GM19467 (cell line): ENCODE results near the gene PSME4.
"Not testable (repeated sequence)": the region's sequence is repeated elsewhere in the genome, so short reads cannot be mapped to it uniquely, and the experiment has no call there.

ENCODE experiments used
- ATAC-seq: cut with Tn5 transposase; IDR thresholded peaks from one replicate; pipeline ENCODE4 v1.9.1; 2021; ENCODE audit warnings: mild to moderate bottlenecking, moderate library complexity; ENCODE audit not compliant: unreplicated experiment

Gene PSME4

GRCh38 chr2:53886406-53887280 lies 84.2 kb downstream of the PSME4 start:
- ATAC-seq = no peak

- ATAC-seq = no peak
These were observed 85.9 kb downstream of the PSME4 start for GRCh38 chr2:53884883-53885282.

GRCh38 chr2:53881986-53882385 lies 88.8 kb downstream of the PSME4 start:
- ATAC-seq = no peak

- no peak for ATAC-seq
These were observed 89.4 kb downstream of the PSME4 start for GRCh38 chr2:53881360-53881759.

- no peak for ATAC-seq
These were observed 90.0 kb downstream of the PSME4 start for GRCh38 chr2:53880756-53881155.

GRCh38 chr2:53877556-53877955 lies 93.2 kb downstream of the PSME4 start:
- ATAC-seq = no peak

GRCh38 chr2:53877112-53877511 lies 93.7 kb downstream of the PSME4 start:
- ATAC-seq = no peak

GRCh38 chr2:53874401-53874950 lies 96.3 kb downstream of the PSME4 start:
- no peak for ATAC-seq

GRCh38 chr2:53867773-53868172 lies 103.0 kb downstream of the PSME4 start:
- no peak for ATAC-seq

GRCh38 chr2:53867169-53867568 lies 103.6 kb downstream of the PSME4 start:
- ATAC-seq = no peak

- no peak for ATAC-seq
These were observed 104.8 kb downstream of the PSME4 start for GRCh38 chr2:53865962-53866361.

GRCh38 chr2:53865264-53865663 lies 105.5 kb downstream of the PSME4 start:
- ATAC-seq = no peak

- no peak for ATAC-seq
These were observed 107.1 kb downstream of the PSME4 start for GRCh38 chr2:53863538-53864227.

GRCh38 chr2:53861824-53862223 lies 109.0 kb downstream of the PSME4 start:
- no peak for ATAC-seq

- no peak for ATAC-seq
These were observed 111.3 kb downstream of the PSME4 start, which contains the start of gene GPR75 for GRCh38 chr2:53859206-53860181. TSS of gene GPR75 (minus strand) at chr2:53859967. CDS start at chr2:53854756, 5,211 bp downstream.

GRCh38 chr2:53856272-53856671 lies 114.5 kb downstream of the PSME4 start:
- ATAC-seq = no peak

GRCh38 chr2:53854678-53855077 lies 116.1 kb downstream of the PSME4 start:
- ATAC-seq = no peak

GRCh38 chr2:53852532-53852931 lies 118.3 kb downstream of the PSME4 start:
- ATAC-seq = no peak

- not testable (repeated sequence) for ATAC-seq
These were observed 119.6 kb downstream of the PSME4 start for GRCh38 chr2:53851052-53851757.

- no peak for ATAC-seq
These were observed 122.7 kb downstream of the PSME4 start for GRCh38 chr2:53848062-53848461.
